Coronary artery (tissue), 2 donors: ENCODE data around the gene TNFAIP8.
"Not testable (repeated sequence)": the region's sequence is repeated elsewhere in the genome, so short reads cannot be mapped to it uniquely, and the experiment has no call there.

Experiments used
- DNase-seq: peaks from one replicate; pipeline ENCODE4 v3.0.0-alpha.2; 2017; ENCODE audit warnings: low spot score
- H3K27ac ChIP-seq, 2 donors: fragments of 200-600 bp; sonication (generic); one replicate each; pipeline ENCODE4 v1.5.1; 2016 to 2019
- H3K4me3 ChIP-seq: fragments of 200-600 bp; sonication (generic); 2 replicates; pipeline ENCODE4 v1.5.1; 2016; ENCODE audit warnings: mild to moderate bottlenecking, moderate library complexity
- TF ChIP-seq, protein P1 (sequence below): fragments of 200-600 bp; sonication (generic); IDR thresholded peaks from one replicate; pipeline ENCODE4 v1.5.1; 2019; ENCODE audit warnings: antibody characterized with exemption

TNFAIP8 gene

DNA sequence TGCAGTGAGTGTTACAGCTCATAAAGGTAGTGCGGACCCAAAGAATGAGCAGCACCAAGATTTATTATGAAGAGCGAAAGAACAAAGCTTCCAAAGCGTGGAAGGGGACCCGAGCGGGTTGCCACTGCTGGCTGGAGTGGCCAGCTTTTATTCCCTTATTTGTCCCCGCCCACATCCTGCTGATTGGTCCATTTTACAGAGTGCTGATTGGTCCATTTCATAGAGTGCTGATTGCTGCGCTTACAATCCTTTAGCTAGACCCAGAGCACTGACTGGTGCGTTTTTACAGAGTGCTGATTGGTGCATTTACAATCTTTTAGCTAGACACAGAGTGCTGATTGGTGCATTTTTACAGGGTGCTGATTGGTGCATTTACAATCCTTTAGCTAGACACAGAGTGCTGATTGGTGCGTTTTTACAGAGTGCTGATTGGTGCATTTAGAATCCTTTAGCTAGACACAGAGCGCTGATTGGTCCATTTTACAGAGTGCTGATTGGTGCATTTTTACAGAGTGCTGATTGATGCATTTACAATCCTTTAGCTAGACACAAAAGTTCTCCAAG lies 76.9 kb downstream of the TNFAIP8 start:
- H3K27ac ChIP-seq, H3K4me3 ChIP-seq, DNase-seq: not testable (repeated sequence)

DNA sequence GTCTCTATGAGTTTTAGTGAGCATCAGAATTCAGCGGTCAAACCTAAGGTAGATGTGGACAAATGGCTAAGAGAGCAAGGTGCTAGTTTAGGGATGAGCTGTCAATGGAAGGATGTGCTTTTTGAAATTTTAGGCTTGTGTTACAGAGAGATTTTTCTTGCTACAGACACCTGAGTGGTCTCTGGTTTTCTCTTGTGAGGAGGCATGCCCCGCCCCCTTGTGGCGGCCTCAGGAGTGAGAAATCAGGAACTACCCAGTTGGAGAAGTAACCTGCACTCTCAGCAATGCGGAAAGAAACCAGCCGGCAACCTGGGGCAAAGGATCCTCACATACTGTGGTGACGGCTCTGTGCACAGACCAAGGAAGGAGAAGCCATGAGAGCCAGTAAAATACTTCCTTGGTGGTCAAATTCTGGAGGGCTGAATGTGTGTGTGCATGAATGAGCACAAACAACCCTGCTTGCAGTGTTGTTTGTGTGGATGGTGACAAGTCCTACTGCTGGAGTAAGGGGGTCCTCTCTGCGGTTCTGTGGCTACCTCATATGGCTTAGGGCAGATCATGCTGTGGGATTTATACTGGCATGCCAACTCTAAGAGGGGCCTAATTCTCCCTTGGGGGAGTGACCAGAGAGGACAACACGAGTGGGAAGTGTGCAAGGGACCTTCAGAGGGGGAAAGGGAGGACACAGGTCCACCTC lies 79.8 kb downstream of the TNFAIP8 start:
- Histone ChIP-seq H3K27ac (no peak overlapping the region), H3K4me3 (no peak overlapping the region)
- TF ChIP-seq, protein P1, sequence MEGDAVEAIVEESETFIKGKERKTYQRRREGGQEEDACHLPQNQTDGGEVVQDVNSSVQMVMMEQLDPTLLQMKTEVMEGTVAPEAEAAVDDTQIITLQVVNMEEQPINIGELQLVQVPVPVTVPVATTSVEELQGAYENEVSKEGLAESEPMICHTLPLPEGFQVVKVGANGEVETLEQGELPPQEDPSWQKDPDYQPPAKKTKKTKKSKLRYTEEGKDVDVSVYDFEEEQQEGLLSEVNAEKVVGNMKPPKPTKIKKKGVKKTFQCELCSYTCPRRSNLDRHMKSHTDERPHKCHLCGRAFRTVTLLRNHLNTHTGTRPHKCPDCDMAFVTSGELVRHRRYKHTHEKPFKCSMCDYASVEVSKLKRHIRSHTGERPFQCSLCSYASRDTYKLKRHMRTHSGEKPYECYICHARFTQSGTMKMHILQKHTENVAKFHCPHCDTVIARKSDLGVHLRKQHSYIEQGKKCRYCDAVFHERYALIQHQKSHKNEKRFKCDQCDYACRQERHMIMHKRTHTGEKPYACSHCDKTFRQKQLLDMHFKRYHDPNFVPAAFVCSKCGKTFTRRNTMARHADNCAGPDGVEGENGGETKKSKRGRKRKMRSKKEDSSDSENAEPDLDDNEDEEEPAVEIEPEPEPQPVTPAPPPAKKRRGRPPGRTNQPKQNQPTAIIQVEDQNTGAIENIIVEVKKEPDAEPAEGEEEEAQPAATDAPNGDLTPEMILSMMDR, result peak; percentile 15
- DNase-seq, result no peak

DNA sequence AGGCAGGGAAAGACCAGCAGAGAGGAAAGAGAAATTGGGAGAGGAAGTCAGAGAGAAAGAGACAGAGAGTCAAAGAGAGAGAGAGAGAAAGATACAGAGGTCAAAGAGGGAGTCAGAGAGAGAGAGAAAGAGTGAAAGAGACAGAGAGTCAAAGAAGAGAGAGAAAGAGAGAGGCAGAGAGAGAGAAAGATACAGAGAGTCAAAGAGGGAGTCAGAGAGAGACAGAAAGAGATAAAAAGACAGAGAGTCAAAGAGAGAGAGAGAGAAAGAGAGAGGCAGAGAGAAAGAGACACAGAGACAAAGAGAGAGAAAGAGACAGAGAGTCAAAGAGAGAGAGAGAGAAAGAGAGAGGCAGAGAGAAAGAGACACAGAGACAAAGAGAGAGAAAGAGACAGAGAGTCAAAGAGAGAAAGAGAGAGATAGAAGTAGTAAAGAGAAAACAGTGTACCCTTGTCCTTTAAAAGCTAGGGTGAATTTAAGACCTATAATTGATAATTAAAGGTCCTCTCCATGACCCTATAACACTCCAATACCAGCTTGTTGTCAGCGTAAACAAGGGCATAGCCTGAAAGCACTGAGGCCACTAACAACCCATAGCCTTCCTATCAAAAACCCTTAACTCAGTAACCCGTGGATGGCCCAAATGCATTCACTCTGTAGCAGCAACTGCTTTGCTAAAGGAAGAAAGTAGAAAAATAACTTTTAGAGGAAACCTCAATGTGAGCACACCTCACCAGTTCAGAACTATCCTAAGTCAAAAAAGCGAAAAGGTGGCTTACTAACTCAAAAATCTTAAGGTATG lies 82.2 kb downstream of the TNFAIP8 start:
- H3K27ac ChIP-seq, DNase-seq: not testable (repeated sequence)

DNA sequence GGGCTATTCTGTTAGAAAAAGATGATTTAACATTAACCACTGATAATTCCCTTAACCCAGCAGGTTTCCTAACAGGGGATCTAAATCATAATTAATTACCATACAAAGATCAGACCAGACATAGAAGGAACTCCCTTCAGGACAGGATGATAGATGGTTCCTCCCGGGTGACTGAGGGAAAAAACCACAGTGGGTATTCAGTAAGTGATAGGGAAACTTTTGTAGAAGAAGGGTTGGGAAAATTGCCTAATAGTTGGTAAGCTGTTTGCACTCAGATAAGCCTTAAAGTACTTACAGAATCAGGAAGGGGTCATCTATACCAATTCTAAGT lies 82.7 kb downstream of the TNFAIP8 start:
- not testable (repeated sequence) for DNase-seq, H3K4me3 ChIP-seq, H3K27ac ChIP-seq

More for the DNA sequence above, 82.2 kb downstream of the TNFAIP8 start:
- not testable (repeated sequence) for H3K4me3 ChIP-seq

DNA sequence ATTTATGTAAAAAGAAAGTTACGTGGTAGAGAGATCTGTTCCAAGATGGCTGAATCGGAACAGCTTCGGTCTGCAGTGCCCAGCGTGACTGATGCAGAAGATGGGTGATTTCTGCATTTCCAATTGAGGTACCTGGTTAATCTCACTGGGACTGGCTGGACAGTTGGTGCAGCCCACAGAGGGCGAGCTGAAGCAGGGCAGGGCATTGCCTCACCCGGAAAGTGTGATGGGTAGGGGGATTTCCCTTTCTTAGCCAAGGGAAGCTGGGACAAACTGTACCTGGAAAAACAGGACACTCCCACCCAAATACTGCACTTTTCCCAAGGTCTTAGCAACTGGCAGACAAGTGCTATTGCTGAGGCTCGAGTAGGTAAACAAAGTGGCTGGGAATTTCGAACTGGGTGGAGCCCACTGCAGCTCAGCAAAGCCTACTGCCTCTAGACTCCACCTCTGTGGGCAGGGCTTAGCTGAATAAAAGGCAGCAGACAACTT lies 83.4 kb downstream of the TNFAIP8 start:
- H3K4me3 ChIP-seq, result peak overlapping the region; percentile 43
- TF ChIP-seq, protein P1, result no peak
- no peak overlapping the region for H3K27ac ChIP-seq
- no peak for DNase-seq

DNA sequence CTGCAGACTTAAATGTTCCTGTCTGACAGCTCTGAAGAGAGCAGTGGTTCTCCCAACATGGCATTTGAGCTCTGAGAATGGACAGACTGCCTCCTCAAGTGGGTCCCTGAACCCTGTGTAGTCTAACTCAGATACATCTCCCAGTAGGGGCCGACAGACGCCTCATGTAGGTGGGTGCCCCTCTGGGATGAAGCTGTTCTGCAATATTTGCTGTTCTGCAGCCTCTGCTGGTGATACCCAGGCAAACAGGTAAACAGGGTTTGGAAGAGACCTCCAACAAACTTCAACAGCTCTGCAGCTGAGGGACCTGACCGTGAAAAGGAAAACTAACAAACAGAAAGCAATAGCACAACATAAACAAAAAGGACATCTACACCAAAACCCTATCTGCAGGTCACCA lies 83.8 kb downstream of the TNFAIP8 start:
- H3K27ac ChIP-seq, H3K4me3 ChIP-seq: not testable (repeated sequence)

DNA sequence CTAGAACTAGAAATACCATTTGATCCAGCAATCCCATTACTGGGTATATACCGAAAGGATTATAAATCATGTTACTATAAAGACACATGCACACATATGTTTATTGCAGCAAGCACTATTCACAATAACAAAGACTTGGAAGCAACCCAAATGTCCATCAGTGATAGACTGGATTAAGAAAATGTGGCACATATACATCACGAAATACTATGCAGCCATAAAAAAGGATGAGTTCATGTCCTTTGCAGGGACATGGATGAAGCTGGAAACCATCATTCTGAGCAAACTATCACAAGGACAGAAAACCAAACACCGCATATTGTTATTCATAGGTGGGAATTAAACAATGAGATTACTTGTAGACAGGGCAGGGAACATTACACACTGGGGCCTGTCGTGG lies 88.8 kb downstream of the TNFAIP8 start:
- H3K27ac ChIP-seq, H3K4me3 ChIP-seq, DNase-seq: not testable (repeated sequence)

More for the DNA sequence above, 83.8 kb downstream of the TNFAIP8 start:
- DNase-seq, result not testable (repeated sequence)

DNA sequence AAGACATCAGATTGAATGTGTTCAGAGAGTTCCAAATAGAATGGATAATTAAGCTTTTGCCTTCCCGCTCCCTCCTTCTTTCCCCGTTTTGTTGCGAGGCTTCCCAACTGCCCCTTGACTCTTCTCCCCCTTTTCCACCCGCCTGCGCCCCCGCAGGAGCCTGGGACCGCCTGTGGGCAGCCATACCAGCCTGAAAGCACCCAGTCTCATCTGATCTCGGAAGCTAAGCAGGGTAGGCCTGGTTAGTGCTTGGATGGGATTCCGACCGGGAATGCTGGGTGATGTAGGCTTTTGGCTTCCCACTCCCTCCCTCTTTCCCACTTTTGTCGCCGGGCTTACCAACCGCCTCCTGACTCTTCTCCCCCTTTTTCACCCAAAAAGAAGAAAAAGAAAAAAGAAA lies 89.7 kb downstream of the TNFAIP8 start:
- Histone ChIP-seq H3K4me3 (no peak overlapping the region), H3K27ac (no peak overlapping the region)
- DNase-seq, result no peak
- TF ChIP-seq, protein P1, result no peak
